ENCODE data around the gene SNX4.

GRCh38 chr3:125428216-125428830 lies 91.7 kb downstream of the SNX4 start:
- no peak for TF ChIP-seq EZH2 (IDR thresholded peaks at IDR 0.05; ENCODE audit: borderline replicate concordance, low read depth, low read length, severe bottlenecking)
- TF ChIP-seq, protein P1, sequence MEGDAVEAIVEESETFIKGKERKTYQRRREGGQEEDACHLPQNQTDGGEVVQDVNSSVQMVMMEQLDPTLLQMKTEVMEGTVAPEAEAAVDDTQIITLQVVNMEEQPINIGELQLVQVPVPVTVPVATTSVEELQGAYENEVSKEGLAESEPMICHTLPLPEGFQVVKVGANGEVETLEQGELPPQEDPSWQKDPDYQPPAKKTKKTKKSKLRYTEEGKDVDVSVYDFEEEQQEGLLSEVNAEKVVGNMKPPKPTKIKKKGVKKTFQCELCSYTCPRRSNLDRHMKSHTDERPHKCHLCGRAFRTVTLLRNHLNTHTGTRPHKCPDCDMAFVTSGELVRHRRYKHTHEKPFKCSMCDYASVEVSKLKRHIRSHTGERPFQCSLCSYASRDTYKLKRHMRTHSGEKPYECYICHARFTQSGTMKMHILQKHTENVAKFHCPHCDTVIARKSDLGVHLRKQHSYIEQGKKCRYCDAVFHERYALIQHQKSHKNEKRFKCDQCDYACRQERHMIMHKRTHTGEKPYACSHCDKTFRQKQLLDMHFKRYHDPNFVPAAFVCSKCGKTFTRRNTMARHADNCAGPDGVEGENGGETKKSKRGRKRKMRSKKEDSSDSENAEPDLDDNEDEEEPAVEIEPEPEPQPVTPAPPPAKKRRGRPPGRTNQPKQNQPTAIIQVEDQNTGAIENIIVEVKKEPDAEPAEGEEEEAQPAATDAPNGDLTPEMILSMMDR (IDR thresholded peaks at IDR 0.05; ENCODE audit: borderline replicate concordance, extremely low read depth, low read length, poor library complexity, severe bottlenecking) = no peak
